GM18517 (cell line): Measurements from ENCODE around the gene PLXNB2.
"Not testable (repeated sequence)": the region's sequence is repeated elsewhere in the genome, so short reads cannot be mapped to it uniquely, and the experiment has no call there.

Experiments
- ATAC-seq: cut with Tn5 transposase; IDR thresholded peaks from one replicate; pipeline ENCODE4 v1.9.1; 2021; ENCODE audit warnings: mild to moderate bottlenecking, moderate library complexity; ENCODE audit not compliant: unreplicated experiment

PLXNB2 gene, protein sequence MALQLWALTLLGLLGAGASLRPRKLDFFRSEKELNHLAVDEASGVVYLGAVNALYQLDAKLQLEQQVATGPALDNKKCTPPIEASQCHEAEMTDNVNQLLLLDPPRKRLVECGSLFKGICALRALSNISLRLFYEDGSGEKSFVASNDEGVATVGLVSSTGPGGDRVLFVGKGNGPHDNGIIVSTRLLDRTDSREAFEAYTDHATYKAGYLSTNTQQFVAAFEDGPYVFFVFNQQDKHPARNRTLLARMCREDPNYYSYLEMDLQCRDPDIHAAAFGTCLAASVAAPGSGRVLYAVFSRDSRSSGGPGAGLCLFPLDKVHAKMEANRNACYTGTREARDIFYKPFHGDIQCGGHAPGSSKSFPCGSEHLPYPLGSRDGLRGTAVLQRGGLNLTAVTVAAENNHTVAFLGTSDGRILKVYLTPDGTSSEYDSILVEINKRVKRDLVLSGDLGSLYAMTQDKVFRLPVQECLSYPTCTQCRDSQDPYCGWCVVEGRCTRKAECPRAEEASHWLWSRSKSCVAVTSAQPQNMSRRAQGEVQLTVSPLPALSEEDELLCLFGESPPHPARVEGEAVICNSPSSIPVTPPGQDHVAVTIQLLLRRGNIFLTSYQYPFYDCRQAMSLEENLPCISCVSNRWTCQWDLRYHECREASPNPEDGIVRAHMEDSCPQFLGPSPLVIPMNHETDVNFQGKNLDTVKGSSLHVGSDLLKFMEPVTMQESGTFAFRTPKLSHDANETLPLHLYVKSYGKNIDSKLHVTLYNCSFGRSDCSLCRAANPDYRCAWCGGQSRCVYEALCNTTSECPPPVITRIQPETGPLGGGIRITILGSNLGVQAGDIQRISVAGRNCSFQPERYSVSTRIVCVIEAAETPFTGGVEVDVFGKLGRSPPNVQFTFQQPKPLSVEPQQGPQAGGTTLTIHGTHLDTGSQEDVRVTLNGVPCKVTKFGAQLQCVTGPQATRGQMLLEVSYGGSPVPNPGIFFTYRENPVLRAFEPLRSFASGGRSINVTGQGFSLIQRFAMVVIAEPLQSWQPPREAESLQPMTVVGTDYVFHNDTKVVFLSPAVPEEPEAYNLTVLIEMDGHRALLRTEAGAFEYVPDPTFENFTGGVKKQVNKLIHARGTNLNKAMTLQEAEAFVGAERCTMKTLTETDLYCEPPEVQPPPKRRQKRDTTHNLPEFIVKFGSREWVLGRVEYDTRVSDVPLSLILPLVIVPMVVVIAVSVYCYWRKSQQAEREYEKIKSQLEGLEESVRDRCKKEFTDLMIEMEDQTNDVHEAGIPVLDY (N-terminal part only)

DNA sequence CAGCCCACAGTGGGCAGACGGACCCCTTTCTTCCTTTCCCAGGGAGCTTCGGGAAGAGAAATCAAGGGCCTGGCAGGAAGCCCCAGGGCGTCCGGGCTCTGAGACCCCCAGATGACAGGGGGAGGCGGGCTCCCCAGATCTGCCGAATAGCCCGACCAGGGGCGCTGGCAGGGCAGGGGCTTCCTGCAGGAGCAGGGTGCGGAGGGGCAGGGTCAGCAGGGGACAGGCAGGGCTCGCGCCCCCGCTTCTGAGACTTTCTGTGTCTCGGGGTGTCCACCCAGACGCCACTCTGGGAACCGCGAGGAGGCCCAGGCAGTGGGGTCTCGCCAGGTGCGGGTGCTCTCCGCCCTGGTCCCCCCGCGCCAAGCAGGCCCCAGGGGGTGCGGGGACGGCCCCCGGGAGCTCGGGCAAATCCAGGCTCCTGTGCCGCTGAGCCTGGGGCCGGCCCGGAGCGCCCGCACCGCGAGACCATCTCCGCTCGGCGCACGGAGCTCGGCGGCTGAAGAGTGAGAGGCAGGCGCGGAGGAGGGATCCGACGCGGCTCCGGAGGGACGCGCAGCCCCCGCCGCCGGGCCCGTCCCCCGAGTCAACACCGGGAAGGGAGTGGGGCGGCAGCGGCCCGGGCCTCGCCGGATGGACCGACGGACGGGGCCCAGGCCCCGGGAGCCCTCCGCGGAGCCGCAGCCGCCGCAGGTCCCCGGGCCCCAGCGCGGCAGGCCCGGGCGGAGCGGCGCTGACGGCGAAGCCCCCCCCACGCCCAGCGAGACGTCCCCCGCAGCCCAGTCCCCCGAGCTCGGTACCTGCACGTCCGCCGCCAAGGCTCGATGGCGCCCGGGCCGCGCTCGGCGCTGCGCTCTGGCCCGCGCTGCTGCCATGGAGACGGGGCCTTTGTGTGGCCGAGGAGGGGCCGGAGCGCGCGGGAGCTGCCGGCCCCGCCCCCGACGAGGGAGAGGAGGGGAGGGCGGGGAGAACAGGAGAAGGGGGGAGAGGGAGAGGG lies at the start of gene PLXNB2:
Gene PLXNB2 (minus strand): TSS at position 894 of the 997 bp plus-strand sequence. CDS start 17,062 bp downstream, outside the sequence.
- no peak for ATAC-seq

DNA sequence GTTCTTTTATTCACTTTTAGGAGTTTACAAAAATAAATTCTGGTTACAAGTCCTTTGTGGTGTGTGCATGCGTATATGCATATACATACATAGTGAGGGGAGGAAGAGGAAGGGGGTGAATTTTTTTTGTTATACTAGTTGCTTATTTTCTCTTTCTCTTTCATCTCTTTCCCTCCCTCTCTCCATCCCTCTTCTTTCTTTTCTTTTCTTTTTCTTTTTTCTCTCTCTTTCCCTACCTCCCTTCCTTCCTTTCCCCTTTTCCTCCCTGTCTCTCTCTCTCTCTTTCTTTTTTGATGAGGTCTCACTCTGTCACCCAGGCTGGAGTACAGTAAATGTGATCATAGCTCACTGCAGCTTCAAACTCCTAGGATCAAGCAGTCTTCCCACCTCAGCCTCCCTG lies 49.8 kb upstream of the PLXNB2 start:
- ATAC-seq: no peak

DNA sequence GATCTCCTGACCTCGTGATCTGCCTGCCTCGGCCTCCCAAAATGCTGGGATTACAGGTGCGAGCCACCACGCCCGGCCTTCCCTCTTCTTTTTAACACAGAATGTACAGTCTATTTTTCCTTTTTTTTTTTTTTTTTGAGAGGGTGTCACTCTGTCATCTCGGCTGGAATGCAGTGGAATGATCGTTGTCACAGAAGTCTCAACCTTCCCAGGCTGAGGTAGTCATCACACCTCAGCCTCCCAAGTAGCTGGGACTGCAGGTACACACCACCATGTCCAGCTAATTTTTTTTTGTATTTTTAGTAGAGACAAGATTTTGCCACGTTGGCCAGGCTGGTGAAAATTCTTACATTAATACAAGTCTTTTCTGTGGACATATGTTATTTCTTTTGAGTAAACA lies 48.7 kb upstream of the PLXNB2 start:
- ATAC-seq: no peak

DNA sequence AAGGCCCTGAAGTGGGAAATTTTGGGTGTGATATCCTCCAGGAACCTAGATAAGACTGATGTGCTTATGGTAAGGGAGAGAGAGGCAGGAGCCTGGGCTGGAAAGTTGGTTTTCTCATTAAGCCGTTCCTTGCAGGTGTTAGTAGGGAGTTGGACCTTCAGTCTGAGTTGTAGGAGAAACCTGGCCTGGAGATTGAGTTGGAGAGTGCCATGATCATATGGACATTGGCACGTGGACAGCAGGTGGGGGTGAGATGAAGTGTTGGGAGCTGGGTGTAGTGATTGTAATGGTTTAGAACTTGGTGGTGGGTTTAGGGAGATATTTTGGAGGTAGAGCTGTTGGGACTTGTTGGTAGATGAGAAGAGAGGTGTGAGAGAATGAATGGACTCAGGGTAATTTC lies 40.6 kb upstream of the PLXNB2 start:
- no peak for ATAC-seq

DNA sequence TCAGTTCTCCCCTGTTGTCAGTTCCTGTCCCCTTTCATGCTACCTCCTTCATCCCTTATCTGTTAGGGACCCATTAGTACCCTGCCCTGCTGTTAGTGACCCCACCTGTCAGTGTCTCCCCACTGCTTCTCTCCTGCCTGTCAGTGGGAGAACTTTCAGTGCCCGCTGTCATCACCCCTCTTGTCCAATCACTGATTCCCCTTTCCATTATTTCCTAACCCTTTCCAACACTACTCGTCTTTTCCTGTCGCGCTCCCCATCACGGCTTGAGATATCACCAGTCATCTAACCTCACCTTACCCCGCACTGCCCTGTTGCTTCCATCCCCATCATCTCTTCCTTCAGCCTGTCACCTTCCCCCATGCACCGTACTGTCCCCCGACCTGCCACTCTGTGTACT lies 39.7 kb upstream of the PLXNB2 start:
- no peak for ATAC-seq

DNA sequence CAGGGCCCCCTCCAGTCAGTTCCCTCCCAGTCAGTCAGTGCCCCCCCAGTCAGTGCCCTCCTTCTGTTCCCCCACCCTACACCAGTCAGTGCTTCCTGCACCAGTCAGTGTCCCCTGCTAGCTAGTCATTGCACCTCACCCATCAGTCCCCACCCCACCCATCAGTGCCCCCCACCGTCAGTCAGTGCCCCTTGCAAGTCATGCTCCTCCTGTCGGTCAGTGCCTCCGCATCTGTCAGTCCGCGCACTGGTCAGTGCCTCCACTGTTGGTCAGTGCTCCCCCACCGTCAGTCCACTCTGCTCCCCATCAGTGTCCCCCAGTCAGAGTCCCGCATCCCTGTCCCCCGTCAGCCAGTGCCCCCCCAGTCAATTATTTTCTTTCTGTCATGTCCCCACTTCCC lies 39.0 kb upstream of the PLXNB2 start:
- ATAC-seq: no peak

DNA sequence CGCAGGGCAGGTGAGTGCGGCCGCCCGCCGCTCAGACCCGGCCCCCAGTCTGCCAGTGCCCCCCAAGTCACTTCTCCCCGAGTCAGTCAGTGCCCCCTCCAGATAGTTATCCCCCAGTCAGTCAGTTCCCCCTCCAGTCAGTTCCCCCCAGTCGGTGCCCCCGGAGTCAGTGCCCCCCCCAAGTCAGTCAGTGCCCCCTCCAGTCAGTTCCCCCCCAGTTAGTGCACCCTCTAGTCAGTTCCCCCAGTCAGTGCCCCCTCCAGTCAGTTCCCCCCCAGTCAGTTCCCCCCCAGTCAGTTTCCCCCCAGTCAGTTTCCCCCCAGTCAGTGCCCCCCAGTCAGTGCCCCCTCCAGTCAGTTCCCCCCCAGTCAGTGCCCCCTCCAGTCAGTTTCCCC lies 36.1 kb upstream of the PLXNB2 start:
- ATAC-seq: no peak

DNA sequence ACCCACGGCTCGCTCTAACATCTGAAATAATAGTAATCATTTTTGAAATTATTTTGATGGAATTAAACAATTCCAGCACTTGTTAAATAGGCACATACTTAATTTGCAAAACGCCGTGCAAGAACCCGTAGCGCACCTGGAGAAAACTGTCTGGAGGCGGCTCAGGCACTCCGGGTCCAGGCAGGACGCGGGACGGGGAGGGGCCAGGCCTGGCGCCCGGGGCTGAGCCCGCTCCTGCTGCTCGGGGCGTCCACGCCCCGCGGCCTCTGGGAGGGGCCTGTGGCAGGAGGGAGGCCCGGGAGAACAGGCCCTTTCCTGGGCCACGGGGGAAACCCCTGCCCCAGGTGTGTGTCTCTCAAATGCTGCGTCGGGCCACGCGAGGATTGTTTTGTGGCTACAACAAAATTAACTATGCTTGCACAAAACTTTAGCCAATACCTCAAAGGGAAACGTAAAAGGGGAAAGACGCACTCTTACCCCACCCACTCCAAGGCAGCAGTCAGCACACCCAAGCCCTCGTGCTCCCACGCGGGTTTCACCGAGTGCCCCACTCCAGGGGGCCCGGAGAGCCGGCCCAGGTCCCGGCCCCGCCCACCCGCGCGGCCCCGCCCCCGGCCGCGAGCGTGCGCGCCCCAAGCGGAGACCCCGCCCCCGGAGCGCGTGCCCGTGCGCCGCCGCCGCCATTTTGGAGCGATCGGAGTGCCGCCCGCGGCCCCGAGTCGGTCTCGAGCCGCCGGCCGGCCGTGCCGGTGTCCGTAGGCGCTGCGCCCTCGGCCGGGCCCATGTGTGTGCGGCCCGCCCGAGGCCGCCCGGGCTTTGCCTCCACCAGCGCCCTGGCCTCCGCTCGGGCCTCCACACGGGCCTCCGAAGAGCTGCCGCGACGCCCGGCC lies 35.5 kb upstream of the PLXNB2 start, which contains the start of gene PPP6R2:
Gene PPP6R2 (plus strand): TSS at position 677 of the 890 bp plus-strand sequence. CDS start 50,582 bp downstream, outside the sequence.
- ATAC-seq: peak; percentile 65

DNA sequence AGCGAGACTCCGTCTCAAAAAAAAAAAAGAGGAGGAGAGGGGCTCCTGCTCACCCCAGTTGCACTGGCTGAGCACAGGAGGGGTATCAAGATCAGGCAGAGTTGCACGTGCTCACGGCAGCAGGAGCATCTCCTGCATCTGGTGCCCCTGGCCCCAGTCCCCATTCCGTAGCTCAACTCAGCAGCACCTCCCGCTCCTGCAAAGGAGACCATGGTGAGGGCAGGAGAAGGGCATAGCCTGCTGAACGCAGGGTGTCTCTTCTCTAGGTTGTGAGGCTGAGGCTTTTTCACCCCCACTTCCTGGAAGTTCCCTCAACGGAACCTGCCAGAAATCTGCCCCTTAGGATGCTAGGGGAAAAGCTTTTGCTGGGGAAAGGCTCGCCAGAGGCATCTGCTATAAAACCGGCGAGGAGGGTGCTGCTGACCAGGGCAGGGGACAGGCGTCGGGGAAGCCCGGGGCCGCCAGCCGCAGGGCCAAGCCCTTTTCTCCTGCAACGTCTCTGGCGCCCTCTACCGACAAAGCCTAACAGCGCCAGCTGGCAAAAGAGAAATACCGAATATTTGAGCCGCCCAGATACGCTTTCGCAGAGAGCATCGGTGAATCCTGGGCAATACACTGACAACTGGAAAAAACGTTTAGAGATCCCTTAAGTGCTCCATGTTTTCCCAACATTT lies 34.7 kb upstream of the PLXNB2 start:
- ATAC-seq: peak; percentile 67

DNA sequence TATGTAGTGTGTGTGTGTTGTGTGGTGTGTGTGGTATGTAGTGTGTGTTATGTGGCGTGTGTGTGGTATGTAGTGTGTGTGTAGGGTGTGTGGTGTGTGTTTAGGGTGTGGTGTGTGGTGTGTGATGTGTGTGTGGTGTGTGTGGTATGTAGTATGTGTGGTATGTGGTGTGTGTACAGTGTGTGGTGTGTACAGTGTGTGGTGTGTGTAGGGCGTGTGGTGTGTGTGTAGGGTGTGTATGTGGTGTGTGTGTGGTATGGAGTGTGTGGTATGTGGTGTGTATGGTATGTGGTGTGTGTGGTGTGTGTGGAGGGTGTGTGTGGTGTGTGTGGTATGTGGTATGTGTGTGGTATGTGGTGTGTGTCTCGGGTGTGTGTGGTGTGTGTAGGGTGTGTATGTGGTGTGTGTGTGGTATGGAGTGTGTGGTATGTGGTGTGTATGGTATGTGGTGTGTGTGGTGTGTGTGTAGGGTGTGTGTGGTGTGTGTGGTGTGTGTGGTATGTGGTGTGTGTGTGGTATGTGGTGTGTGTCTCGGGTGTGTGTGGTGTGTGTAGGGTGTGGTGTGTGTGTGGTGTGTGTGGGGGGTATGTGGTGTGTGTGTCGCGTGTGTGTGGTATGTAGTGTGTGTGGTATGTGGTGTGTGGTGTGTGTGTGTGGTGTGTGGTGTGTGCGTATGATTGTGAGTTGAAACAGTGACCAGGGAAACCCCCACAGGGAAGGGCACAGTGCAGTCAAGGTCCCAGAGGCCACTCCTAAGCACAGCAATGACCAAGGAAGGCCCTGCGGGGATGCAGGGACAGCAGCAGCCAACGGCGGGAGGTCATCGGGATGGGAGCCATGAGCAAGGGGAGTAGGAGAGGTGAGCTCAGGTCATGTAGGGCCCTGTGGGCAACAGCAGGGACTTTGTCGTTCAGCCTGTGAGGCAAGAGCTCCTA lies 32.8 kb upstream of the PLXNB2 start:
- ATAC-seq: no peak

DNA sequence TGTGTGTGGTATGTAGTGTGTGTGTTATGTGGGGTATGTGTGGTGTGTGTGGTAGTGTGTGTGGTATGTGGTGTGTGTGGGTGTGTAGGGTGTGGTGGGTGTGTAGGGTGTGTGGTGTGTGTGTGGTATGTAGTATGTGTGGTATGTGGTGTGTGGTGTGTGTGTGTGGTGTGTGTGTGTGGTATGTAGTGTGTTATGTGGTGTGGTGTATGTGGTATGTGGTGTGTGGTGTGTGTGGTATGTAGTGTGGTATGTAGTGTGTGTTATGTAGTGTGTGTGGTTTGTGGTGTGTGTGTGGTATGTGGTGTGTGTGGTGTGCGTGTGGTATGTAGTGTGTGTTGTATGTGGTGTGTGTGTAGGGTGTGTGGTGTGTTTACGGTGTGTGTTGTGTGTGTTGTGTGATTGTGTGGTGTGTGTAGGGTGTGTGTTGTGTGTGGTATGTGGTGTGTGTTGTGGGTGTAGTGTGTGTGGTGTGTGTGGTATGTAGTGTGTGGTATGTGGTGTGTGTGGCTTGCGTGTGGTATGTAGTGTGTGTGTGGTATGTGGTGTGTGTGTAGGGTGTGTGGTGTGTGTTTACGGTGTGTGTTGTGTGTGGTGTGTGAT lies 31.5 kb upstream of the PLXNB2 start:
- ATAC-seq: no peak

DNA sequence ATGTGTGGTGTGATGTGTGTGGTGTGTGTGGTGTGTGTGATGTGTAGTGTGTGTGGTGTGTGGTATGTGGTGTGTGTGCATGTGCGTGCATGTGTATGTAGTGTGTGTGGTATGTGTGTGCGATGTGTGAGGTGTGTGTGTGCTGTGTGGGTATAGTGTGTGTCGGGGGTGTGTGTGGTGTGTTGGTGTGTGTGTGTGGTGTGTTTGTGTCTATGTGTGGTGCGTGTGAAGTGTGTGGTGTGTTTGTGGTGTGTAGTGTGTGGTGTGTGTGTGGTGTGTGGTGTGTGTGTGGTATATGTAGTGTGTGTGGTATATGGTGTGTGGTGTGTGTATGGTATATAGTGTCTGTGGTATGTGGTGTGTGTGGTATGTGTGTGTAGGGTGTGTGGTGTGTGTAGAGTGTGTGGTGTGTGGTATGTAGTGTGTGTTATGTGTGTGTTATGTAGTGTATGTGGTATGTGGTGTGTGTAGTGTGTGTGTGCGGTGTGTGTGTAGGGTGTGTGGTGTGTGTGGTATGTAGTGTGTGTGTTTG lies 30.7 kb upstream of the PLXNB2 start:
- no peak for ATAC-seq

DNA sequence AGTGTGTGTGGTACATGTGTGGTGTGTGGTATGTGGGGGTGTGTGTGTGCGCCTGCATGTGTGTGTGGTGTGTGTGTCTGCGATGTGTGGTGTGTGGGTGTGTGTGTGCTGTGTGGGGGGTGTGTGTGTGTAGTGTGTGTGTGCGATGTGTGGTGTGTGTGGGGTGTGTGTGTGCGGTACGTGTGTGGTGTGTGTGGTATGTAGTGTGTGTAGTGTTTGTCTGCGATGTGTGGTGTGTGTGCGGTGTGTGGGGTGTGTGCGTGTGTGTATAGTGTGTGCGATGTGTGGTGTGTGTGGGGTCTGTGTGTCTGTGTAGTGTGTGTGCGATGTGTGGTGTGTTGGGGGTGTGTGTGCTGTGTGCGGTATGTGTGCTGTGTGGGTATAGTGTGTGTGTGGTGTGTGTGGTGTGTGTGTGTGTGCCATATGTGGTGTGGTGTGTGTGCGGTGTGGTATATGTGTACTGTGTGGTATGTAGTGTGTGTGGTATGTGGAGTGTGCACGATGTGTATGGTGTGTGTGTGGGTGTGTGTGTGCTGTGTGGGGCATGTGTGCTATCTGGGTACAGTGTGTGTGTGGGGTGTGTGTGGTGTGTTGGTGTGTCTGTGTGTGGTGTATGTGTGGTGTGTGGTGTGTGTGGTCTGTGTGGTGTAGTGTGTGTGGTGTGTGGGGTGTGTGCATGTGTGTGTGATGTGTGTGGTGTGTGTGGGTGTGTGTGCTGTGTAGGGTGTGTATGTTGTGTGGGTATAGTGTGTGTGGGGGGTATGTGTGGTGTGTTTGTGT lies 30.0 kb upstream of the PLXNB2 start:
- no peak for ATAC-seq

DNA sequence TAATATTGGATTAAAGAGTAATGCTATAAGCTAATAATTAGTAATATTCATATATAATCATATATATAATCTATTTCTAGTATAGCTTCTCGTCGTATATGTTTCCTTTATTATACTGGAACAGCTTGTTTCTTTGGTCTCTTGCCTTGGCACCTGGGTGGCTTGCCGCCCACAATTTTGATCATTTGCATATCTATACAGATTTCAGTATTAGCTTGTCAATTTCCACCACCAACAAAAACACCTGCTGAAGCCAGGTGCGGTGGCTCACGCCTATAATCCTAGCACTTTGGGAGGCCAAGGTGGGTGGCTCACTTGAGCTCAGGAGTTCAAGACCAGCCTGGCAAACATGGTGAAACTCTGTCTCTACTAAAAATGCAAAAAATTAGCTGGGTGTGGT lies 27.0 kb upstream of the PLXNB2 start:
- ATAC-seq: not testable (repeated sequence)

DNA sequence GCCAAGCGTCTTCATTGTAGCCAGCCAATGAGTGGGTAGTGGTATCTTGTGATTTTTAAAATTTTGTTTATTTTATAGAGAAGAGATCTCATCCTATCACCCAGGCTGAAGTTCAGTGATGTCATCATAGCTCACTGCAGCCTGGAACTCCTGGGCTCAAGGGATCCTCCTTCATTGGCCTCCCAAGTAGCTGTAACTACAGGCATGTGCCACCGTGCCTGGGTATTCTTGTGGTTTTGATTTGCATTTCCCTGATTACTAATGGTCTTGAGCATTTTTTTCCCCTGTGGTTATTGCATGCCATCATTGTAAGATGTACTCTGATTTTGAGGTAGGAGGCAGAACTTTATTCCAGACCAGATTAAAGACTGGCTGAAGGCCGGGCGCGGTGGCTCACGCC lies 21.8 kb upstream of the PLXNB2 start:
- ATAC-seq: no peak

DNA sequence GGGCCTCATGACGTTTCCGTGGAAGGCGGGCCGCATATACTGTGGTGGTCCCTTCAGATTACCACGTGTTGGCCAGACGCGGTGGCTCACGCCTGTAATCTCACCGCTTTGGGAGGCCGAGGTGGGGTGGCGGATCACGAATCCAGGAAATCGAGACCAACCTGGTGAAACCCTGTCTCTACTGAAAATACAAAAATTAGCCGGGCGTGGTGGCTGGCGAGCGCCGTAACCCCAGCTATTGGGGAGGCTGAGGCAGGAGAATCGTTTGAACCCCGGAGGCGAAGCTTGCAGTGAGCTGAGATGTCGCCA lies 20.2 kb upstream of the PLXNB2 start:
- ATAC-seq: no peak
